ENCODE measurements around the gene NACC1.

The NACC1 gene

GRCh38 chr19:13089139-13089856 is 28.8 kb upstream of the NACC1 start:
- no peak for DNase-seq

- DNase-seq: no peak
These were observed 28.1 kb upstream of the NACC1 start for GRCh38 chr19:13089857-13090507.

GRCh38 chr19:13090511-13091231 is 27.4 kb upstream of the NACC1 start:
- DNase-seq: no peak

- DNase-seq: peak in 1 of 3 donors; percentile 24
These were observed 26.5 kb upstream of the NACC1 start for GRCh38 chr19:13091400-13092157.

GRCh38 chr19:13092158-13092543 is 25.9 kb upstream of the NACC1 start:
- no peak for DNase-seq

GRCh38 chr19:13092606-13093235 is 25.3 kb upstream of the NACC1 start:
- no peak for DNase-seq

GRCh38 chr19:13093407-13094105 is 24.5 kb upstream of the NACC1 start:
- DNase-seq: peak; percentile 86 to 91 (median 89)

- no peak for DNase-seq
These were observed 24.0 kb upstream of the NACC1 start for GRCh38 chr19:13094106-13094504.

- peak; percentile 46 to 70 (median 52) for DNase-seq
These were observed 23.2 kb upstream of the NACC1 start for GRCh38 chr19:13094771-13095392.

- DNase-seq: no peak
These were observed 22.7 kb upstream of the NACC1 start for GRCh38 chr19:13095393-13095784.

GRCh38 chr19:13095934-13096927 is 21.8 kb upstream of the NACC1 start:
- peak in 2 of 3 donors; percentile 44 to 65 for DNase-seq

- DNase-seq: peak; percentile 80 to 85 (median 80)
These were observed 21.0 kb upstream of the NACC1 start for GRCh38 chr19:13097033-13097462.

- DNase-seq: peak in 2 of 3 donors; percentile 42 to 71
These were observed 20.4 kb upstream of the NACC1 start for GRCh38 chr19:13097463-13098258.

- DNase-seq: peak; percentile 80 to 84 (median 84)
These were observed 19.6 kb upstream of the NACC1 start for GRCh38 chr19:13098277-13099072.

GRCh38 chr19:13099073-13099999 is 18.7 kb upstream of the NACC1 start:
- DNase-seq: peak; percentile 88 to 91 (median 89)

- peak; percentile 41 to 71 (median 66) for DNase-seq
These were observed 18.0 kb upstream of the NACC1 start for GRCh38 chr19:13100031-13100588.

Measured in suppressor macrophage treated with lipopolysaccharide for 1 hour (primary cell).